Ureter (tissue), 1 donor: ENCODE data around the gene CLEC1A. TPM values are rescaled to one million over a fixed set of nuclear protein-coding genes. Genes with fewer than 3 reads are reported as not detected.
"Not testable (repeated sequence)": the region's sequence is repeated elsewhere in the genome, so short reads cannot be mapped to it uniquely, and the experiment has no call there.

Experiments used
- DNase-seq: peaks from one replicate; pipeline ENCODE4 v3.0.0-alpha.2; 2020; ENCODE audit warnings: low spot score
- total RNA-seq: library from RNA; stranded (reverse); gene quantifications from one replicate; pipeline ENCODE4 v1.2.4, GENCODE V29; 2023
- donor health status: DM: yes; HTN: yes; CAD: no.

The CLEC1A gene
- total RNA-seq, 1 donor from 2014 or later = 5.4 TPM

- DNase-seq = no peak
These were observed 46.4 kb downstream of the CLEC1A start for GRCh38 chr12:10052193-10052913.

DNA sequence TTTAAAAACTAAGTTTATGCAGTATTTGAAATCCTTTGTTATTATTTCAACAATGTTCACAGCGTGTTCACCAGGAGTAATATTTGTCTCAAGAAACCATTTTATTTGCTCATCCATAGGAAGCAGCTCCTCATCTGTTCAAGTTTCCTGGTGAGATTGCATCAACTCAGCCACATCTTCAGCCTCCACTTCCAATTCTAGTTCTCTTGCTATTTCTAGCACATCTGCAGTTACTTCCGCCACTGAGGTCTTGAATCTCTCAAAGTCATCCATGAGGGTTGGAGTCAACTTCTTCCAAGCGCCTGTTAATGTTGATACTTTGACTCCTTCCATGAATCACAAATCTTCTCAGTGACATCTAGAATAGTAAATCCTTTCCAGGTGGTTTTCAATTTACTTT, 50.3 kb downstream of the CLEC1A start:
- DNase-seq = no peak

GRCh38 chr12:10042167-10042566, 56.6 kb downstream of the CLEC1A start:
- no peak for DNase-seq

DNA sequence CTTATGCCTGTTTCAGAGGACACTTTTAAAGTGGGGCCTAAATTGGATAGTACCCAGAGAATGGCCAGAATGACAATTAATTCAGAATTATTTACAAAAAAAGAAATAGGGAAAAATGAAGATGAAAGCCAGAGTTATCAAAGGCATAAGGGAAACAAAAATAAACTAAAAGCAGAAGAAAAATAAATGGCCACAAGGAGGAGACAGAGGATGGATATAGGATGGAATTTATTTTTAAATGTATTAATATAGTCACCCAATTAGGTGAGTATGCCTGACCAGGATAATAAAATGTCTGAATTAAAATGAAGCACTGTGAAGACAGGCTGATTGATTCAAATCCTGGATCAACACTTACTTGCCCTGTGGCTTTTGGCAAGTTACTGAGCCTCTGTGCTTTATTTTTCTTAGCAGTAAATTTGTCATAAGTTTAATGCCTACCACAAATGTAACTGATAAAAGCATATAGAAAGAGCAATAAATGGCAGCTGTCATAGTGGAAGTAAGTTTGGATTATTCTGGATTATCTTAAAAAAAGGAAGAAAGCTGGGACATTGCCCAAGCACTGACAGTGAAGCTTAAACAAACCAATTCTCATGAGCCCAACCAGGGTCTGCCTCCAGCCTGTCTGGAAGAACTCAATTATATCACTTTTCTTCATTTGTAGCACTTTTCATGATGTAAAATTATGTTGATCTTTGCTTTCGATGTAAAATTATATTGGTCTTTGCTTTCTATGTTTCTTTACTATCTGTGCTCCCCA, 64.8 kb downstream of the CLEC1A start:
- no peak for DNase-seq

DNA sequence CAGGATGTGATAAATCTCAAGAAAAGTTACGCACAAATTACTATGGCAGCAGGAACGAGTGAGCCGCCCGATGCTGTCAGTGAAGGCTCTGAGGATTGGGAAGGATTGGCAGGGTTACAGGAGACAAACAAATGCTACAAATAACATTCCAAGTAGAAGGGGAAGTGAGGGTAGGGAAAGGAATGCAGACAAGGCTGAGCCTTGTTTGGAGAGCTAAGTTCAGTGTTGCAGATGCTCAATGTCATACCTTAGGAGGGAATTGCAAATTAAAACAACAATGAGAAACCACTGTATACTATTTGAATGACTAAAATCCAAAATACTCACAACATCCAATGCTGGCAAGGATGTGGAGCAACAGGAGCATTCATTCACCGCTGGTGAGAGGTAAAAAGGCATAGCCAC, 67.0 kb downstream of the CLEC1A start:
- no peak for DNase-seq

- DNase-seq = no peak
These were observed 67.5 kb downstream of the CLEC1A start for GRCh38 chr12:10031321-10031720.

DNA sequence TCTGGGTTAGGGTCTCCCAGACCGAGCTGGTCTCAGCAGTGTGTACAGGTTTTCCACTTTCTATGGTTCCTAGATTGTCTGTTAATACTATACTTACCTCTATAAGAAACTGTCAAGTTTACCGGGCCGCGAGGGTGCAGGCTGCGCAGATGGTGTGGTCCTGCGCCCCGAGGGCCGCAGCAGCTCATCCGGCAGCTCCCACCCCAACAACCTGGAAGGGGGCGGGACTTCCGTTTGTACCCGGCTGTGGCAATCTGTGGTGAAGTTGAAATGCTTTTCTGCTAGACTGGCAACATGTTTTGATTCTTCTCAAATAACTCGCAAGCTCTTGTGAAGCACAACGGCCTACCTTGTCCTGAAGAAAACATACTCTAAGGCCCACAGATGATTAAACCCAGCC, 68.3 kb downstream of the CLEC1A start, which contains the start of gene CLEC9A:
CLEC9A (plus strand) TSS at position 237 of the 400 bp plus-strand sequence. CDS start 22,006 bp downstream, outside the sequence.
- DNase-seq = no peak

- no peak for DNase-seq
These were observed 71.1 kb downstream of the CLEC1A start for GRCh38 chr12:10027721-10028120.

DNA sequence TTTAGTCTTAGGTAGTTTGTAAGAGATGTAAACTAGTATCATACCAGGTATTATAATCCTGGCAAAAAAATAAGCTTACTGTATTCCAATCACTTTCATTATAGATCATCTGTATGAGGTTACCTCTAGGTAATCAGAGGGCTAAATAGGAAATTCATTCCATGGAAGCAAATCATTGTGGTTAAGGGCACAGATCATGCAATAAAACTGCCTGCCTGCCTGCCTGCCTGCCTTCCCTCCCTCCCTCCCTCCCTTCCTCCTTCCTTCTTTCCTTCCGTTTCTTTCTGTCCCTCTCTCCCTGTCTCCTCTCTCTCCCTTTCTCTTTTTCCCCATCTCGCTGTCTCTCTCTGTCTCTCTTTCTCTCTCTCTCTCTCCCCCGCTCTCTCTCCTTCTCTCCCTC, 71.5 kb downstream of the CLEC1A start:
- no peak for DNase-seq

- DNase-seq = not testable (repeated sequence)
These were observed 72.1 kb downstream of the CLEC1A start for GRCh38 chr12:10026666-10027065.

DNA sequence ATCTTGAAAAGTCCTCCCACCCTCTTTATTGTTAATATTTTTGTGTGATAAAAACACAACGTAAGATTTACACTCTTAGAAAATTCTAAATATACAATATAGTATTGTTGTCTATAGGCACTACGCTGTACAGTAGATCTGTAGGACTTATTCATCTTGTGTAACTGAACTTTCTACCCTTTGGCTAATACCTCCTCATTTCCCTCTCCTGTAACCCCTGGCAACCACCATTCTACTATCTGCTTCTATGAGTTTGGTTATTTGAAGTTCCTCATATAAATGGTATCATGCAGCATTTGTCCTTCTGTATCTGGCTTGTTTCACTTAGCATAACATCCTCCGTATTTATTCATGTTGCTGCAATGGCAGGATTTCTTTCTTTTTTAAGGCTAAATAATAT, 73.5 kb downstream of the CLEC1A start:
- no peak for DNase-seq

DNA sequence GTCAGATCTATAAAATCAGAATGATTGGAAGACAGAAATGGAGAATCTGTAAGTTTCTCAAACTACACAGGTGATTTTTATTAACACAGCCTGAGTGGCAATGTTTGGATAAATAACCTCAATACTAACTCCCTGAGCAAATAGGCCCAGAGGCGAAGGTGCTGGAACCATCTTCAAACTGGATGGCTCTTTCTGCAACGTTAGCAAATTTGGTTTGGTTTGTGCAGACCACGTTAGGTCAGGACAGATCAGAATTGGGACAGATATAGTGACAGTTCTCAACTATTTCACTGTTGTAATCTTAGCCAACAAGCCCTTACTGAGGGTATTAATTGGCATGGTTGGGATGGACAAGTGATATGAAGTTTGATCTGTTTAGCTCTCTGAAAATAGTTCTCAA, 77.4 kb downstream of the CLEC1A start:
- no peak for DNase-seq

Other genes starting within 250 kb of the CLEC1A start
- gene CLEC2B, start 229.6 kb downstream of the CLEC1A start, total RNA-seq = 8.7 TPM
- not detected for gene KLRF2, start 217.5 kb downstream of the CLEC1A start, total RNA-seq
- not detected for gene CLEC2A, start 166.6 kb downstream of the CLEC1A start, total RNA-seq
- gene CLEC12A, start 127.6 kb downstream of the CLEC1A start, total RNA-seq = 2.3 TPM
- not detected for gene CLEC1B, start 99.9 kb downstream of the CLEC1A start, total RNA-seq
- gene CLEC12B, start 88.4 kb downstream of the CLEC1A start, total RNA-seq = not detected
- gene CLEC9A, start 68.3 kb downstream of the CLEC1A start, total RNA-seq = 0.57 TPM
- 9.0 TPM for gene CLEC7A, start 31.2 kb upstream of the CLEC1A start, total RNA-seq
- 3.4 TPM for gene OLR1, start 73.1 kb upstream of the CLEC1A start, total RNA-seq
- 0.18 TPM for gene TMEM52B, start 80.0 kb upstream of the CLEC1A start, total RNA-seq
- gene GABARAPL1, start 113.9 kb upstream of the CLEC1A start, total RNA-seq = 58.3 TPM
- gene KLRD1, start 208.9 kb upstream of the CLEC1A start, total RNA-seq = 7.8 TPM